Neural progenitor cell (in vitro differentiated cells): ENCODE measurements around the gene DNAH3. TPM values are rescaled to one million over a fixed set of nuclear protein-coding genes. Genes with fewer than 3 reads are reported as not detected.

Experiments
- DNase-seq: peaks from one replicate; pipeline ENCODE4 v3.0.0-alpha.2; 2016; ENCODE audit warnings: low spot score
- H2AFZ ChIP-seq: fragments of 200-600 bp; sonication (generic); replicated peaks from 2 replicates; pipeline ENCODE4 v1.6.1; 2016; ENCODE audit warnings: antibody characterized with exemption
- H3F3A ChIP-seq: fragments of 200-600 bp; sonication (generic); 2 replicates; pipeline ENCODE4 v1.6.1; 2016; ENCODE audit warnings: antibody characterized with exemption, low read depth
- H3K27ac ChIP-seq: fragments of 200-600 bp; sonication (generic); 2 replicates; pipeline ENCODE4 v1.5.1; 2016; ENCODE audit warnings: mild to moderate bottlenecking
- H3K27me3 ChIP-seq: fragments of 200-600 bp; sonication (generic); 2 replicates; pipeline ENCODE4 v1.6.1; 2016; ENCODE audit warnings: mild to moderate bottlenecking, moderate library complexity
- H3K36me3 ChIP-seq: fragments of 200-600 bp; sonication (generic); 2 replicates; pipeline ENCODE4 v1.5.1; 2016
- H3K4me1 ChIP-seq: fragments of 200-600 bp; sonication (generic); 2 replicates; pipeline ENCODE4 v1.6.1; 2016; ENCODE audit warnings: mixed run types
- H3K4me2 ChIP-seq: fragments of 200-600 bp; sonication (generic); 2 replicates; pipeline ENCODE4 v1.6.1; 2016
- H3K4me3 ChIP-seq: fragments of 200-600 bp; sonication (generic); 2 replicates; pipeline ENCODE4 v1.5.1; 2016
- H3K79me2 ChIP-seq: fragments of 200-600 bp; sonication (generic); 2 replicates; pipeline ENCODE4 v1.6.1; 2016; ENCODE audit warnings: low read depth
- H3K9ac ChIP-seq: fragments of 200-600 bp; sonication (generic); 2 replicates; pipeline ENCODE4 v1.6.1; 2016
- H3K9me3 ChIP-seq: fragments of 200-600 bp; sonication (generic); 2 replicates; pipeline ENCODE4 v1.5.1; 2016; ENCODE audit warnings: low read depth
- H4K20me1 ChIP-seq: fragments of 200-600 bp; sonication (generic); 2 replicates; pipeline ENCODE4 v1.6.1; 2016; ENCODE audit warnings: low read depth
- H3K27ac Mint-ChIP-seq: 3 replicates; pipeline ENCODE4 v1.8.0; 2021; ENCODE audit warnings: mixed read lengths
- H3K27me3 Mint-ChIP-seq: 2 replicates; pipeline ENCODE4 v1.8.0; 2022; ENCODE audit warnings: low read depth, mild to moderate bottlenecking, inconsistent platforms, moderate library complexity, mixed read lengths; ENCODE audit not compliant: insufficient read depth
- H3K36me3 Mint-ChIP-seq: 3 replicates; pipeline ENCODE4 v1.8.0; 2021; ENCODE audit warnings: mixed read lengths
- H3K4me1 Mint-ChIP-seq: 3 replicates; pipeline ENCODE4 v1.8.0; 2021; ENCODE audit warnings: mixed read lengths
- H3K4me3 Mint-ChIP-seq: 3 replicates; pipeline ENCODE4 v1.8.0; 2021; ENCODE audit warnings: mild to moderate bottlenecking, moderate library complexity, mixed read lengths
- H3K9me3 Mint-ChIP-seq: 3 replicates; pipeline ENCODE4 v1.8.0; 2020; ENCODE audit warnings: mixed read lengths
- EZH2 ChIP-seq: fragments of 200-600 bp; sonication (generic); IDR thresholded peaks from 2 replicates; pipeline ENCODE4 v1.6.1; 2017; ENCODE audit warnings: antibody characterized with exemption, mild to moderate bottlenecking, moderate library complexity
- EZH2phosphoT487 ChIP-seq: fragments of 200-600 bp; sonication (generic); IDR thresholded peaks from 2 replicates; pipeline ENCODE4 v1.6.1; 2017; ENCODE audit warnings: antibody characterized with exemption
- total RNA-seq: library from RNA; depleted of rRNA; stranded (reverse); fragments of >200 nt; gene quantifications from 2 replicates; pipeline ENCODE4 v1.2.3, GENCODE V29; 2015; ENCODE audit warnings: low replicate concordance
- TF ChIP-seq, protein P1 (sequence below): fragments of 200-600 bp; sonication (generic); IDR thresholded peaks from 2 replicates; pipeline ENCODE4 v1.5.1; 2017; ENCODE audit warnings: antibody characterized with exemption, mild to moderate bottlenecking

Gene DNAH3
- total RNA-seq, 1 donor from 2014 or later: 0.92 TPM

DNA sequence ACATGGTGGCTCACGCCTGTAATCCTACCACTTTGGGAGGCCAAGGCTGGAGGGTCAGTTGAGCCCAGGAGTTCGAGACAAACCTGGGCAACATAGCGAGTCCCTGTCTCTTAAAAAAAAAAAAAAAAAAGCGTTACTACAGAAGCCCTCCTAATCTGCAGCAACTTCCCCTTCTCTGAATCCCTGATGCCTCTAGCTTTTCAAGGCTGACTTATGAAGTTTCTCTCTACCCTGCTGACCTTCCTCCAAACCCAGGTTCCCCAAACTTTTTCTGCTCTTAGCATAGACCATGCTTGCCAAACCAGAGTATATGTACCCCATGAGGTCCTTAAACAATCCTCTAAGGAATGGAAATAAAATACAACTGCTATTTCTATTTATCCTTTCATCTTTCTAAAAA, 233.7 kb downstream of the DNAH3 start:
- DNase-seq: no peak
- TF ChIP-seq EZH2phosphoT487: no peak
- TF ChIP-seq, protein P1, sequence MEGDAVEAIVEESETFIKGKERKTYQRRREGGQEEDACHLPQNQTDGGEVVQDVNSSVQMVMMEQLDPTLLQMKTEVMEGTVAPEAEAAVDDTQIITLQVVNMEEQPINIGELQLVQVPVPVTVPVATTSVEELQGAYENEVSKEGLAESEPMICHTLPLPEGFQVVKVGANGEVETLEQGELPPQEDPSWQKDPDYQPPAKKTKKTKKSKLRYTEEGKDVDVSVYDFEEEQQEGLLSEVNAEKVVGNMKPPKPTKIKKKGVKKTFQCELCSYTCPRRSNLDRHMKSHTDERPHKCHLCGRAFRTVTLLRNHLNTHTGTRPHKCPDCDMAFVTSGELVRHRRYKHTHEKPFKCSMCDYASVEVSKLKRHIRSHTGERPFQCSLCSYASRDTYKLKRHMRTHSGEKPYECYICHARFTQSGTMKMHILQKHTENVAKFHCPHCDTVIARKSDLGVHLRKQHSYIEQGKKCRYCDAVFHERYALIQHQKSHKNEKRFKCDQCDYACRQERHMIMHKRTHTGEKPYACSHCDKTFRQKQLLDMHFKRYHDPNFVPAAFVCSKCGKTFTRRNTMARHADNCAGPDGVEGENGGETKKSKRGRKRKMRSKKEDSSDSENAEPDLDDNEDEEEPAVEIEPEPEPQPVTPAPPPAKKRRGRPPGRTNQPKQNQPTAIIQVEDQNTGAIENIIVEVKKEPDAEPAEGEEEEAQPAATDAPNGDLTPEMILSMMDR: no peak
- no peak for TF ChIP-seq EZH2
- Histone ChIP-seq H3K4me3 (no peak overlapping the region), H3F3A (no peaks in the 10 kb centered on the region), H4K20me1 (no peaks in the 10 kb centered on the region), H3K27ac (no peak overlapping the region), H3K4me1 (peaks cover 14% of the 10 kb centered on the region), H3K27me3 (no peaks in the 10 kb centered on the region), H3K9ac (no peak overlapping the region), H3K4me2 (no peak overlapping the region), H2AFZ (no peak overlapping the region), H3K36me3 (no peaks in the 10 kb centered on the region), H3K79me2 (no peaks in the 10 kb centered on the region), H3K9me3 (no peaks in the 10 kb centered on the region)
- H3K4me1 Mint-ChIP-seq: peaks cover 13% of the 10 kb centered on the region
- no peak overlapping the region for H3K27ac Mint-ChIP-seq
- H3K4me3 Mint-ChIP-seq: no peak overlapping the region
- H3K9me3 Mint-ChIP-seq: no peaks in the 10 kb centered on the region
- peaks cover 10% of the 10 kb centered on the region for H3K36me3 Mint-ChIP-seq
- no peaks in the 10 kb centered on the region for H3K27me3 Mint-ChIP-seq

DNA sequence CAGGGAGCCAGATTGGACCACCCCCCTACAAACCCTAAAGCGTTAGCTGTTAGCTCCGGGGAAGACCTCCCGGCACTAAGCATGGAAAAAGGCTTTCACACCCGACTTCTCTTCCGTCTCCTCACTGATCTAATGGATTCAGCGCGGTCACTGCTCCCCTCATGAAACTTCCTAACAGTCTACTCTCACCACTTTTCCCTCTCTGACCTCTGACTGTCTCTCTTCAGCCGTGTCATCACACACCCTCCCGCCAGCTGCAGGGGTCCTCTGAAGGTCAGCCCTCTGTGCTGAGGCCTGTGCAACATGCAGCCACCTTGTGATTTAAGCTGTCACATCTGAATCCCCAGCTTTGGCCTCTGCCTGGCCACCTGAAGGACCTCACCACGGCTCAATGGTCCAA, 234.4 kb downstream of the DNAH3 start:
- H3K27me3 Mint-ChIP-seq: peaks cover 2% of the 10 kb centered on the region
- H3K4me1 Mint-ChIP-seq: peaks cover 13% of the 10 kb centered on the region
- Histone ChIP-seq H3K27me3 (no peaks in the 10 kb centered on the region), H3F3A (no peaks in the 10 kb centered on the region), H3K27ac (no peak overlapping the region), H3K36me3 (no peaks in the 10 kb centered on the region), H3K9ac (no peak overlapping the region), H3K9me3 (no peaks in the 10 kb centered on the region), H2AFZ (no peak overlapping the region), H3K4me1 (peaks cover 14% of the 10 kb centered on the region), H3K79me2 (no peaks in the 10 kb centered on the region), H3K4me2 (no peak overlapping the region), H4K20me1 (no peaks in the 10 kb centered on the region), H3K4me3 (no peak overlapping the region)
- peaks cover 10% of the 10 kb centered on the region for H3K36me3 Mint-ChIP-seq
- DNase-seq: no peak
- TF ChIP-seq, protein P1: no peak
- TF ChIP-seq EZH2phosphoT487 (no peak), EZH2 (no peak)
- no peak overlapping the region for H3K4me3 Mint-ChIP-seq
- H3K9me3 Mint-ChIP-seq: no peaks in the 10 kb centered on the region
- H3K27ac Mint-ChIP-seq: no peak overlapping the region

DNA sequence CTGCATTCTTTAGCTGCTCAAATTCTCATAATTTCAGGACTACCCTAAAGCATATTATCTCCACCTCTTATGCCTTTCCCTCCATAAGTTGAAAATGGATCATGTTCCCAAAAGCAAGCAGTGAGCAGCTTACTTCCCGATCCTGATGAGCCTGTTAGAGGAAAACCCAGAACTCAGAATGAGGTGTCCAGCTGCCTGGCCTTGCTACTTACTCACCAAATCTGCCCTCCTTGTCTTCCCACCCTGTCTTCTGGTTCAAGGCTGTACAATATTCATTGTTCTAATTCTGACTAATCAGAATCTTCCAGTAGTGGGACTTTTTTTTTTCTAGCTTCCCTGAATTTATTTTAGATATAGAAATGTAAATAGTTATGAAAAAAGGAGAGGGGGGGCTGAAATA, 239.3 kb downstream of the DNAH3 start:
- no peak for DNase-seq
- no peak overlapping the region for H3K9ac ChIP-seq
- Mint-ChIP-seq H3K4me3 (no peak overlapping the region), H3K36me3 (peaks cover 7% of the 10 kb centered on the region), H3K27me3 (peaks cover 2% of the 10 kb centered on the region), H3K9me3 (no peaks in the 10 kb centered on the region), H3K27ac (no peak overlapping the region), H3K4me1 (peaks cover 10% of the 10 kb centered on the region)
- TF ChIP-seq EZH2phosphoT487 (no peak), EZH2 (no peak)
- TF ChIP-seq, protein P1: no peak
- no peaks in the 10 kb centered on the region for H3K9me3 ChIP-seq
- no peaks in the 10 kb centered on the region for H3K36me3 ChIP-seq
- no peaks in the 10 kb centered on the region for H3K27me3 ChIP-seq
- no peak overlapping the region for H3K27ac ChIP-seq
- H3F3A ChIP-seq: no peaks in the 10 kb centered on the region
- no peaks in the 10 kb centered on the region for H4K20me1 ChIP-seq
- H3K79me2 ChIP-seq: no peaks in the 10 kb centered on the region
- H3K4me1 ChIP-seq: peaks cover 6% of the 10 kb centered on the region
- H3K4me3 ChIP-seq: no peak overlapping the region
- no peak overlapping the region for H3K4me2 ChIP-seq
- no peak overlapping the region for H2AFZ ChIP-seq
